ENCODE results near the gene KCNQ1OT1. TPM values are rescaled to one million over a fixed set of nuclear protein-coding genes. Genes with fewer than 3 reads are reported as not detected.

KCNQ1OT1 gene
- total RNA-seq, 1 donor from 2014 or later: 3.4 TPM

DNA sequence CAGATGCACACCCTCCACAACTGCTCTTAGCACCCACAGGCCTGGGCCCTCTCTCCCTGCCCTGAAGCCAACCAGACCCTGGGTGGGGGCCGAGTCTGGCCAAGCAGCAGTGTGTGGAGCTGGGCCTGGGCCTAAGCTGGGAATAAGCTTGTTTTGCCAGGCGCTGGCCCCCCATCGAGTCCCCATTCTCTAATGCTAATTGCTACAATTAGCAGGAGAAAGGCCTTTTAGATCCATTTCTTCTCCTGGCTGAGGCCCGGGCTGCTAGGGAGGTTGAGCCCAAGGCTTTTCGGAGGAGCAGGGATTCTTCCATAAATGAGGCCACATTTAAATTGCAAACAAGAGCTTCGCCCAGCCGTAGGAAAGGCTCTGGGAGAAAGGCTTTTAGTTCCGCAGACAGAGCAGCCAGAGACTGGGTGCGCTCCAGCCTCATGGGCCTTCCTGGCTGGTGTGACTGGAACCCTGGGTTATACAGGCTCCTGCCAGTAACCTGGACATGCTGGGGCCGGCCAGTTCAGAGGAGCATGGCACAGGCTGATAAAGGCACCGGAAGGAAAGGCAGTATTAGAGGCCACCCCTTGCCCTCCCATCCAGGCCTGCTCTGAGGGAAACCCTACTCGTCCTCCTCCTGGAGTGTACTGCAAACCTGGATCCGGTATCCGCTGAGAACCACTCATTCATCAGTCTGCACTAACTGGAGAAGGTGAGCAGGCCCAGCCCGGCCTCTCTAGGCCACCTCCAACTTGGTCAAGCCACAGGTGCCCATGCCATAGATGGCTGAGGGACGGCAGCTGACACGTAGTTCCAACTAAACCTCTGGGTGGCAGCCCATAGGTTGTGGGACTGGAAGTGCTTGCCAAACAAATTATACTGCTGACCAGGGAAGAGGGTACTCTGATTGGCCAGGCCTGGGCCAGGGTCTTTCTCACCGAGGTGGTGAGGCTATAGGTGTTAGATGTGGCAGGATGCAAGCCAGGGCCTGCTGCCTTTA, 6.2 kb downstream of the KCNQ1OT1 start:
- Histone ChIP-seq H3K4me3 (no peak overlapping the region), H3K27ac (no peak overlapping the region), H3K4me1 (peaks cover 75% of the 10 kb centered on the region), H3K9me3 (no peaks in the 10 kb centered on the region), H3K36me3 (no peaks in the 10 kb centered on the region), H3K27me3 (no peaks in the 10 kb centered on the region)
- DNase-seq (ENCODE audit: extremely low spot score in 2 of 2): no peak
- intact Hi-C loops (cut with DNase I): no loop called here
- TF ChIP-seq POLR2AphosphoS5 (IDR thresholded peaks at IDR 0.05; ENCODE audit: insufficient read depth in 1 of 2, low read depth in 1 of 2) (no peak), POLR2A (IDR thresholded peaks at IDR 0.05) (no peak)
- TF ChIP-seq, protein P1, sequence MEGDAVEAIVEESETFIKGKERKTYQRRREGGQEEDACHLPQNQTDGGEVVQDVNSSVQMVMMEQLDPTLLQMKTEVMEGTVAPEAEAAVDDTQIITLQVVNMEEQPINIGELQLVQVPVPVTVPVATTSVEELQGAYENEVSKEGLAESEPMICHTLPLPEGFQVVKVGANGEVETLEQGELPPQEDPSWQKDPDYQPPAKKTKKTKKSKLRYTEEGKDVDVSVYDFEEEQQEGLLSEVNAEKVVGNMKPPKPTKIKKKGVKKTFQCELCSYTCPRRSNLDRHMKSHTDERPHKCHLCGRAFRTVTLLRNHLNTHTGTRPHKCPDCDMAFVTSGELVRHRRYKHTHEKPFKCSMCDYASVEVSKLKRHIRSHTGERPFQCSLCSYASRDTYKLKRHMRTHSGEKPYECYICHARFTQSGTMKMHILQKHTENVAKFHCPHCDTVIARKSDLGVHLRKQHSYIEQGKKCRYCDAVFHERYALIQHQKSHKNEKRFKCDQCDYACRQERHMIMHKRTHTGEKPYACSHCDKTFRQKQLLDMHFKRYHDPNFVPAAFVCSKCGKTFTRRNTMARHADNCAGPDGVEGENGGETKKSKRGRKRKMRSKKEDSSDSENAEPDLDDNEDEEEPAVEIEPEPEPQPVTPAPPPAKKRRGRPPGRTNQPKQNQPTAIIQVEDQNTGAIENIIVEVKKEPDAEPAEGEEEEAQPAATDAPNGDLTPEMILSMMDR (IDR thresholded peaks at IDR 0.05): no peak

DNA sequence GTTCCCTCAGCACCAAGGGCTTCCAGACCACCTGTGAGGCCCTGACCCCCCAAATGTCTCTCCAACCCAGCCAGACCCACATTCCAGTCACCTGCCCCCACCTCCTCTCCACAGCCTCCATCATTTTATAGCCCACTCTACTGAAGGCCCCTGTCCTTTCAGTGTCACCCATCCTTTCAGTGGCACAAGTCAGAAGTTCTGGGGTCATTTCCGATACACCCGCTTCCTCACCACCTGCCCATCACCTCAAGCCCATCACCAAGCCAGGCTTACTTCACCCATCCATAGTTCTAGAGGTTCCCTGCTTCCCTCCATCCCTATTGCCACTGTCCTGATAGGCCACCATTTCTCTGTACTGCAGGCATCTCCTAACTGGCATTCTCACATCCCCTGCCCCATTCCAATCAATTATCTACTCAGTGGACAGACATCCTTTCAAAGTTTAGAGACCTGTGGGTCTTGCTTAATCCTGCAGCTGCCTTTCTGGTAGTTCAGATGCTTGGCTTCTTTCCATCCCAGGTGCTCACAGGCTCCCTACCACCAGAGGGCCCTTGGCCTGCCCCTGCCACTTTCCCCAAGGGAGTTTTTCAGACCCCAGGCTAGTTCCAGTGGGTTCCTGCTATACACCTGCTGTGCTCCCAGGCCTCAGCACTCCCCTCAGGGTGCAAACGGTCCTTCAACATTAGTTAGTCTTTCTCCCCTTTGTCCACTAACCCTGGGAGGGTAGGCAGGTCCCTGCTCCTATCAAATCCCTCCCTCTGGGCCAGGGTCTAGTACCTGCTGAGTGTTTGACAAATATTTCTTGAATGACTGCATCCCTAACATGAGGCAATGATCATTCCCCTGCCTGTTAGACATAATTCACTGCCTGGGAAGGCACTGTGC, 7.6 kb downstream of the KCNQ1OT1 start:
- intact Hi-C loops (cut with DNase I): no loop called here
- no peak for DNase-seq (ENCODE audit: extremely low spot score in 2 of 2)
- Histone ChIP-seq H3K36me3 (no peaks in the 10 kb centered on the region), H3K9me3 (no peaks in the 10 kb centered on the region), H3K27me3 (no peaks in the 10 kb centered on the region), H3K4me3 (no peak overlapping the region), H3K4me1 (peaks cover 87% of the 10 kb centered on the region), H3K27ac (no peak overlapping the region)
- TF ChIP-seq, protein P1 (IDR thresholded peaks at IDR 0.05): no peak
- TF ChIP-seq POLR2A (IDR thresholded peaks at IDR 0.05) (no peak), POLR2AphosphoS5 (IDR thresholded peaks at IDR 0.05; ENCODE audit: insufficient read depth in 1 of 2, low read depth in 1 of 2) (no peak)

DNA sequence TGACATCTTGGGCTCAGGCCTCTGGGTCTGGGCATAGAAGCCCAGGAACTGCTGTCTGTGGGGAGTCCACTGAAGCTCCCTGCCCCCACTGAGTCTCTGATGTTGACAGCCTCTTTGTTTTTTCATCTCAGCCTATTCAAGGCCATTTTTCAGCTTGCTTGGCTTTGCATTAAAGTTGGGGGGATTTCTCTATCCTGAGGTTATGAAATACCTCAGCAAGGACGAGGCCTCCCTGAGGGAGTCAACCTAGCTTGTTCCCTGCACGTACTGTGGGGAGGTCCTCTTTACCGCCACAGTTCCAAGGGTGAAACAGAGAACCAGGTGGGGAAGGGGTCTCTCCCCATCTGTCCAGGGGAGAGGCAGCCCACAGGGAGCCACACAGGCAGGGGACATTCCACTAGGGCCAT, 8.4 kb downstream of the KCNQ1OT1 start:
- Histone ChIP-seq H3K4me3 (no peak overlapping the region), H3K9me3 (no peaks in the 10 kb centered on the region), H3K36me3 (no peaks in the 10 kb centered on the region), H3K27ac (no peak overlapping the region), H3K27me3 (no peaks in the 10 kb centered on the region), H3K4me1 (peaks cover 87% of the 10 kb centered on the region)
- TF ChIP-seq POLR2A (IDR thresholded peaks at IDR 0.05) (no peak), POLR2AphosphoS5 (IDR thresholded peaks at IDR 0.05; ENCODE audit: insufficient read depth in 1 of 2, low read depth in 1 of 2) (no peak)
- TF ChIP-seq, protein P1 (IDR thresholded peaks at IDR 0.05): no peak
- DNase-seq (ENCODE audit: extremely low spot score in 2 of 2): no peak
- intact Hi-C loops (cut with DNase I): no loop called here

DNA sequence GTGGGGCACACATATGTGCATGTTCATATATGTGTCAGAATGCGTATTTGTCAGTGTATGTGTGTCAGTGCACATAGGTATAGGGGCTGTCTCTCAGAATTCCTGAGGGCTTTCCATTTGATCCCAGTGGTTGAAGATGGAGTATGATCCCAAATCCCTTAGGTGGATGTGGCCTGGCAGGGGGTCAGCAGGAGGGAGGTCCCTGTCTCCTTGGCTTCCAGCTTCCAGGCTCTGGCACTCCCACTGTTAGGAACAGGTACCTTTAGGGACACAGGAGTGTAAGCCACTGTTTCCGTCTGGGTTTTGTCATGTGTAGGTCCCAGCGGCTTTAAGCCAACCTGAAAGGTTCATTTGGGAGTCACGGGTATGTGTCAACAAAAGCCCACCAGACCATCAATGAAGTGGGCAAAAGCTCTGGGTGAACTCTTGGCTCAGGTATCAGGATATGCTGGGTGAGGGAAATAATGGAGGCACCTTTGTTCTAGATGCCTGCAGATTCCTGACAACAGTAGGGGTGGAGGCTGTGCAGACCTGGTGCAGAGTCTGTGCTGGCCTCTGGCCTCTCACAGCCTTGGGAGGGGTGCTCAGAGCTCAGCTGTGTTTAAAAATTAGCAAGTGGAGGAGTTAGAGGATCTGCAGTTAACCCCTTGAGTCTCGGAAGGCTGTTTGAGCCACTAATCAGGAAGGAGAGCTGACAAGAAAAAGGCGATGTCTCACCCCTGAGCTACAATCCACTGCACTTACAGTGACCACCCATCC, 9.0 kb downstream of the KCNQ1OT1 start:
- no peak for TF ChIP-seq POLR2AphosphoS5 (IDR thresholded peaks at IDR 0.05; ENCODE audit: insufficient read depth in 1 of 2, low read depth in 1 of 2)
- TF ChIP-seq, protein P1 (IDR thresholded peaks at IDR 0.05): no peak
- TF ChIP-seq POLR2A (IDR thresholded peaks at IDR 0.05): no peak

More for the DNA sequence above, 9.0 kb downstream of the KCNQ1OT1 start:
- Histone ChIP-seq H3K27me3 (no peaks in the 10 kb centered on the region), H3K4me1 (peaks cover 86% of the 10 kb centered on the region), H3K27ac (no peak overlapping the region), H3K9me3 (no peaks in the 10 kb centered on the region), H3K4me3 (no peak overlapping the region), H3K36me3 (no peaks in the 10 kb centered on the region)
- no peak for DNase-seq (ENCODE audit: extremely low spot score in 2 of 2)
- intact Hi-C loops (cut with DNase I): no loop called here
